HepG2 (cell line): Measurements from ENCODE around the gene BCL2L2. TPM values are rescaled to one million over a fixed set of nuclear protein-coding genes. Genes with fewer than 3 reads are reported as not detected.
A peak's percentile ranks its signal among the peaks of the same experiment; 100 is the strongest.

Source experiments
- CREBL2 ChIP-seq: sonication (generic); formaldehyde crosslinking; IDR thresholded peaks from 2 replicates; pipeline ENCODE4 v1.8.1; 2023; ENCODE audit warnings: missing genetic modification reagents, mild to moderate bottlenecking, borderline replicate concordance
- HNF1A ChIP-seq, 2 experiments: sonication (generic) in 1 of 2; formaldehyde crosslinking in 1 of 2; IDR thresholded peaks; 2 replicates each; pipeline versions ENCODE4 v1.4.0 to v1.6.1; 2016 to 2020; ENCODE audit warnings: borderline replicate concordance in 1 of 2, low read depth in 1 of 2, mild to moderate bottlenecking in 1 of 2, missing genetic modification reagents in 1 of 2
- PBX2 ChIP-seq: IDR thresholded peaks from 2 replicates; pipeline ENCODE4 v1.6.1; 2016; ENCODE audit warnings: control low read depth
- PTBP1 ChIP-seq: fragments of 200-400 bp; formaldehyde crosslinking; IDR thresholded peaks from 2 replicates; pipeline ENCODE4 v1.6.1; 2018; ENCODE audit warnings: low read length, low read depth; ENCODE audit not compliant: poor library complexity, severe bottlenecking
- SKI ChIP-seq: fragments of 450-650 bp; IDR thresholded peaks from one replicate; pipeline ENCODE4 v1.6.1; 2018; ENCODE audit warnings: mild to moderate bottlenecking; ENCODE audit not compliant: partially characterized antibody
- ZBTB38 ChIP-seq: sonication (generic); formaldehyde crosslinking; IDR thresholded peaks from 2 replicates; pipeline ENCODE4 v1.5.1; 2020; ENCODE audit warnings: mild to moderate bottlenecking, missing genetic modification reagents
- ZNF225 ChIP-seq: sonication (generic); formaldehyde crosslinking; IDR thresholded peaks from 2 replicates; pipeline ENCODE4 v1.4.0; 2020; ENCODE audit warnings: mild to moderate bottlenecking, missing genetic modification reagents
- ZNF564 ChIP-seq: sonication (generic); formaldehyde crosslinking; IDR thresholded peaks from 2 replicates; pipeline ENCODE4 v1.8.1; 2023; ENCODE audit warnings: mild to moderate bottlenecking, missing genetic modification reagents
- ZNF598 ChIP-seq: sonication (generic); formaldehyde crosslinking; IDR thresholded peaks from 2 replicates; pipeline ENCODE4 v1.5.1; 2020; ENCODE audit warnings: mild to moderate bottlenecking, missing genetic modification reagents, borderline replicate concordance
- ZNF713 ChIP-seq: sonication (generic); formaldehyde crosslinking; IDR thresholded peaks from 2 replicates; pipeline ENCODE4 v1.4.0; 2020; ENCODE audit warnings: mild to moderate bottlenecking, missing genetic modification reagents
- polyA plus RNA-seq, 8 experiments: library from polyadenylated mRNA; depleted of rRNA in 3 of 8; stranded (reverse) in 7 of 8; unstranded in 1 of 8; fragments of >200 nt; fragmentation: Illumina TruSeq in 4 of 8; extraction: Trizol in 4 of 8; gene quantifications; 2 replicates each; pipeline versions ENCODE4 v1.2.1 to v1.2.3, GENCODE V29; 2011 to 2016; ENCODE audit warnings: low read depth in 4 of 8, missing spikeins in 1 of 8, mixed read lengths in 1 of 8; ENCODE audit not compliant: insufficient read depth in 1 of 8
- total RNA-seq, 5 experiments: library from RNA; depleted of rRNA; stranded (reverse); fragments of >200 nt; fragmentation: Illumina TruSeq; extraction: Trizol; gene quantifications; 2 replicates each; pipeline ENCODE4 v1.2.3, GENCODE V29; 2016; ENCODE audit warnings: low read depth in 1 of 5
- TF ChIP-seq, protein P1 (sequence below): sonication (generic); formaldehyde crosslinking; IDR thresholded peaks from 2 replicates; pipeline ENCODE4 v1.4.0; 2020; ENCODE audit warnings: missing genetic modification reagents
- TF ChIP-seq, protein P2 (sequence below): sonication (generic); formaldehyde crosslinking; IDR thresholded peaks from 2 replicates; pipeline ENCODE4 v1.4.0; 2020; ENCODE audit warnings: mild to moderate bottlenecking, missing genetic modification reagents

The BCL2L2 gene
- total and polyA plus RNA-seq, 2 of the 13 experiments (the other 11 are each of a cell fraction or from before 2014, with no cell fraction given) = 28.1 to 49.8 TPM

DNA sequence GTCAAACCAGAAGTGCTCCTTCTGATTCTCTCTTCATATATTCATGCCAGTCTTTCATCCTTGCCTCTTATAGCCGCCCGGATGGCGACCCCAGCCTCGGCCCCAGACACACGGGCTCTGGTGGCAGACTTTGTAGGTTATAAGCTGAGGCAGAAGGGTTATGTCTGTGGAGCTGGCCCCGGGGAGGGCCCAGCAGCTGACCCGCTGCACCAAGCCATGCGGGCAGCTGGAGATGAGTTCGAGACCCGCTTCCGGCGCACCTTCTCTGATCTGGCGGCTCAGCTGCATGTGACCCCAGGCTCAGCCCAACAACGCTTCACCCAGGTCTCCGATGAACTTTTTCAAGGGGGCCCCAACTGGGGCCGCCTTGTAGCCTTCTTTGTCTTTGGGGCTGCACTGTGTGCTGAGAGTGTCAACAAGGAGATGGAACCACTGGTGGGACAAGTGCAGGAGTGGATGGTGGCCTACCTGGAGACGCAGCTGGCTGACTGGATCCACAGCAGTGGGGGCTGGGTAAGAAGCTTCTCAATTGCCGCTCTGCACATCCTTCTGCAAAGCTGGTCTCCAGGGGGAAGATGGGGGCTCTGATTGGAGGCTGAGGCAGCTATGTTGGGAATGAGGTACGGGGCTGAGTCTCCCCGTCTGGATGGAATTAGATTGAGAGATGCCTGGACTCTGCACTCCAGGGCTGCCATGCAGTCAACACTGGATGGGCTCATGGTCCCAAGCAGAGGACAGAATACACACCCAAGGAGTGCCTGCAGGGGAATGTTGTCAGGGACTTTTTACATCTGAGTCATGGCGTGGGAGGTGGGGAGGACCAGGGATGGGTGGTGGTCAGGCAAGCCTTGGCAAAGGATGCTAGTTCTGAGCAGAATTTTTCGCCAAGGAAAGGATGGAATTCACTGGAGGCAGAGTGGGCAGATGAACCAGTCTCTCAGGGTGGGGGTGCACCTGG, 1.3 kb downstream of the BCL2L2 start (continued):
- TF ChIP-seq HNF1A (IDR thresholded peaks at IDR 0.05; ENCODE audit: low read depth) (no peak), HNF1A (CRISPR knock-in tag; IDR thresholded peaks at IDR 0.05; ENCODE audit: borderline replicate concordance) (no peak), ZNF225 (0 out of 2 replicates have a peak, but pooled peaks have one; percentile 47), ZBTB38 (CRISPR knock-in tag) (peak; percentile 37; the same call in 1 of the 2 replicates), PTBP1 (peak; percentile 94), SKI (no peak), CREBL2 (CRISPR knock-in tag) (peak; percentile 28; the same call in 1 of the 2 replicates), ZNF564 (CRISPR knock-in tag) (no peak), PBX2 (CRISPR knock-in tag) (no peak), ZNF713 (CRISPR knock-in tag) (0 out of 2 replicates have a peak, but pooled peaks have one; percentile 32), ZNF598 (no peak)
- TF ChIP-seq, protein P1, sequence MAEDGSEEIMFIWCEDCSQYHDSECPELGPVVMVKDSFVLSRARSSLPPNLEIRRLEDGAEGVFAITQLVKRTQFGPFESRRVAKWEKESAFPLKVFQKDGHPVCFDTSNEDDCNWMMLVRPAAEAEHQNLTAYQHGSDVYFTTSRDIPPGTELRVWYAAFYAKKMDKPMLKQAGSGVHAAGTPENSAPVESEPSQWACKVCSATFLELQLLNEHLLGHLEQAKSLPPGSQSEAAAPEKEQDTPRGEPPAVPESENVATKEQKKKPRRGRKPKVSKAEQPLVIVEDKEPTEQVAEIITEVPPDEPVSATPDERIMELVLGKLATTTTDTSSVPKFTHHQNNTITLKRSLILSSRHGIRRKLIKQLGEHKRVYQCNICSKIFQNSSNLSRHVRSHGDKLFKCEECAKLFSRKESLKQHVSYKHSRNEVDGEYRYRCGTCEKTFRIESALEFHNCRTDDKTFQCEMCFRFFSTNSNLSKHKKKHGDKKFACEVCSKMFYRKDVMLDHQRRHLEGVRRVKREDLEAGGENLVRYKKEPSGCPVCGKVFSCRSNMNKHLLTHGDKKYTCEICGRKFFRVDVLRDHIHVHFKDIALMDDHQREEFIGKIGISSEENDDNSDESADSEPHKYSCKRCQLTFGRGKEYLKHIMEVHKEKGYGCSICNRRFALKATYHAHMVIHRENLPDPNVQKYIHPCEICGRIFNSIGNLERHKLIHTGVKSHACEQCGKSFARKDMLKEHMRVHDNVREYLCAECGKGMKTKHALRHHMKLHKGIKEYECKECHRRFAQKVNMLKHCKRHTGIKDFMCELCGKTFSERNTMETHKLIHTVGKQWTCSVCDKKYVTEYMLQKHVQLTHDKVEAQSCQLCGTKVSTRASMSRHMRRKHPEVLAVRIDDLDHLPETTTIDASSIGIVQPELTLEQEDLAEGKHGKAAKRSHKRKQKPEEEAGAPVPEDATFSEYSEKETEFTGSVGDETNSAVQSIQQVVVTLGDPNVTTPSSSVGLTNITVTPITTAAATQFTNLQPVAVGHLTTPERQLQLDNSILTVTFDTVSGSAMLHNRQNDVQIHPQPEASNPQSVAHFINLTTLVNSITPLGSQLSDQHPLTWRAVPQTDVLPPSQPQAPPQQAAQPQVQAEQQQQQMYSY (CRISPR knock-in tag) = no peak
- TF ChIP-seq, protein P2, sequence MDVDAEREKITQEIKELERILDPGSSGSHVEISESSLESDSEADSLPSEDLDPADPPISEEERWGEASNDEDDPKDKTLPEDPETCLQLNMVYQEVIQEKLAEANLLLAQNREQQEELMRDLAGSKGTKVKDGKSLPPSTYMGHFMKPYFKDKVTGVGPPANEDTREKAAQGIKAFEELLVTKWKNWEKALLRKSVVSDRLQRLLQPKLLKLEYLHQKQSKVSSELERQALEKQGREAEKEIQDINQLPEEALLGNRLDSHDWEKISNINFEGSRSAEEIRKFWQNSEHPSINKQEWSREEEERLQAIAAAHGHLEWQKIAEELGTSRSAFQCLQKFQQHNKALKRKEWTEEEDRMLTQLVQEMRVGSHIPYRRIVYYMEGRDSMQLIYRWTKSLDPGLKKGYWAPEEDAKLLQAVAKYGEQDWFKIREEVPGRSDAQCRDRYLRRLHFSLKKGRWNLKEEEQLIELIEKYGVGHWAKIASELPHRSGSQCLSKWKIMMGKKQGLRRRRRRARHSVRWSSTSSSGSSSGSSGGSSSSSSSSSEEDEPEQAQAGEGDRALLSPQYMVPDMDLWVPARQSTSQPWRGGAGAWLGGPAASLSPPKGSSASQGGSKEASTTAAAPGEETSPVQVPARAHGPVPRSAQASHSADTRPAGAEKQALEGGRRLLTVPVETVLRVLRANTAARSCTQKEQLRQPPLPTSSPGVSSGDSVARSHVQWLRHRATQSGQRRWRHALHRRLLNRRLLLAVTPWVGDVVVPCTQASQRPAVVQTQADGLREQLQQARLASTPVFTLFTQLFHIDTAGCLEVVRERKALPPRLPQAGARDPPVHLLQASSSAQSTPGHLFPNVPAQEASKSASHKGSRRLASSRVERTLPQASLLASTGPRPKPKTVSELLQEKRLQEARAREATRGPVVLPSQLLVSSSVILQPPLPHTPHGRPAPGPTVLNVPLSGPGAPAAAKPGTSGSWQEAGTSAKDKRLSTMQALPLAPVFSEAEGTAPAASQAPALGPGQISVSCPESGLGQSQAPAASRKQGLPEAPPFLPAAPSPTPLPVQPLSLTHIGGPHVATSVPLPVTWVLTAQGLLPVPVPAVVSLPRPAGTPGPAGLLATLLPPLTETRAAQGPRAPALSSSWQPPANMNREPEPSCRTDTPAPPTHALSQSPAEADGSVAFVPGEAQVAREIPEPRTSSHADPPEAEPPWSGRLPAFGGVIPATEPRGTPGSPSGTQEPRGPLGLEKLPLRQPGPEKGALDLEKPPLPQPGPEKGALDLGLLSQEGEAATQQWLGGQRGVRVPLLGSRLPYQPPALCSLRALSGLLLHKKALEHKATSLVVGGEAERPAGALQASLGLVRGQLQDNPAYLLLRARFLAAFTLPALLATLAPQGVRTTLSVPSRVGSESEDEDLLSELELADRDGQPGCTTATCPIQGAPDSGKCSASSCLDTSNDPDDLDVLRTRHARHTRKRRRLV (CRISPR knock-in tag) = no peak
